HG03064 (cell line): ENCODE results near the gene BAK1.
"Not testable (repeated sequence)": the region's sequence is repeated elsewhere in the genome, so short reads cannot be mapped to it uniquely, and the experiment has no call there.

Source experiments
- ATAC-seq: cut with Tn5 transposase; IDR thresholded peaks from one replicate; pipeline ENCODE4 v1.9.1; 2021; ENCODE audit warnings: low read depth; ENCODE audit not compliant: unreplicated experiment

BAK1 gene

GRCh38 chr6:33558801-33559200 is 21.3 kb downstream of the BAK1 start:
- ATAC-seq, result no peak

- no peak for ATAC-seq
Observed at GRCh38 chr6:33557376-33557775, 22.7 kb downstream of the BAK1 start.

GRCh38 chr6:33552883-33553282 is 27.2 kb downstream of the BAK1 start:
- not testable (repeated sequence) for ATAC-seq

GRCh38 chr6:33552252-33552651 is 27.8 kb downstream of the BAK1 start:
- no peak for ATAC-seq

GRCh38 chr6:33551538-33551937 is 28.5 kb downstream of the BAK1 start:
- ATAC-seq, result no peak

GRCh38 chr6:33549896-33550295 is 30.2 kb downstream of the BAK1 start:
- ATAC-seq, result no peak

GRCh38 chr6:33549196-33549595 is 30.9 kb downstream of the BAK1 start:
- ATAC-seq, result no peak

GRCh38 chr6:33547499-33547898 is 32.6 kb downstream of the BAK1 start:
- ATAC-seq, result no peak

GRCh38 chr6:33546766-33547165 is 33.3 kb downstream of the BAK1 start:
- ATAC-seq, result no peak

- not testable (repeated sequence) for ATAC-seq
Observed at GRCh38 chr6:33545292-33545691, 34.8 kb downstream of the BAK1 start.

GRCh38 chr6:33543116-33543515 is 37.0 kb downstream of the BAK1 start:
- no peak for ATAC-seq

- no peak for ATAC-seq
Observed at GRCh38 chr6:33540768-33541167, 39.3 kb downstream of the BAK1 start.

- ATAC-seq, result no peak
Observed at GRCh38 chr6:33534702-33535101, 45.4 kb downstream of the BAK1 start.

GRCh38 chr6:33533163-33533869 is 46.8 kb downstream of the BAK1 start:
- ATAC-seq, result not testable (repeated sequence)

- ATAC-seq, result not testable (repeated sequence)
Observed at GRCh38 chr6:33532431-33532830, 47.6 kb downstream of the BAK1 start.

GRCh38 chr6:33530617-33531016 is 49.5 kb downstream of the BAK1 start:
- not testable (repeated sequence) for ATAC-seq
